H1 (cell line): Measurements from ENCODE around the gene NEMF. TPM values are rescaled to one million over a fixed set of nuclear protein-coding genes. Genes with fewer than 3 reads are reported as not detected.

Experiments used
- CBX5 ChIP-seq: fragments of 300-800, 300-1000 bp; sonication (generic); IDR thresholded peaks from 2 replicates; pipeline ENCODE4 v1.7.1; 2016; ENCODE audit warnings: antibody characterized with exemption, low read length, low read depth
- GABPA ChIP-seq: IDR thresholded peaks from 2 replicates; pipeline ENCODE4 v1.6.1; 2011; ENCODE audit warnings: mild to moderate bottlenecking, low read length, moderate library complexity, borderline replicate concordance; ENCODE audit not compliant: insufficient read depth
- JUND ChIP-seq: IDR thresholded peaks from 2 replicates; pipeline ENCODE4 v1.6.1; 2011; ENCODE audit warnings: mild to moderate bottlenecking, improper control_type of control experiment, low read length
- ZNF274 ChIP-seq: IDR thresholded peaks from 2 replicates; pipeline ENCODE4 v1.7.0; 2012; ENCODE audit warnings: low read length, borderline replicate concordance; ENCODE audit errors: extremely low read depth
- polyA plus RNA-seq, 7 experiments: library from polyadenylated mRNA; depleted of rRNA in 3 of 7; stranded (reverse) in 5 of 7; unstranded in 2 of 7; fragments of >200 nt in 5 of 7; fragments of 200-250 nt in 2 of 7; gene quantifications; 1 replicate in 5 of 7; 2 replicates in 1 of 7; 4 replicates in 1 of 7; pipeline versions ENCODE4 v1.2.1 to v1.2.3, GENCODE V29; 2011 to 2013; ENCODE audit warnings: missing spikeins in 2 of 7, mixed read lengths in 2 of 7
- total RNA-seq: library from RNA; stranded (reverse); fragmentation: NEBNext Ultra II Directional; extraction: Animal tissue kit (Norgen Biotek cat#: 25700); gene quantifications from 2 replicates; pipeline ENCODE4 v1.2.1, GENCODE V29; 2021

Gene NEMF
- total and polyA plus RNA-seq, 2 of the 8 experiments (the other 6 are each of a cell fraction or from before 2014, with no cell fraction given), result 8.3 to 45.5 TPM

GRCh38 chr14:49767571-49768300 is 84.9 kb downstream of the NEMF start, which contains the start of gene KLHDC2 (continued):
- TF ChIP-seq GABPA (peak; percentile 67; the same call in 1 of the 2 replicates), ZNF274 (no peak), JUND (no peak), CBX5 (no peak)
